GM19043 (cell line): ENCODE measurements around the gene TSPAN14.
A peak's percentile ranks its signal among the peaks of the same experiment; 100 is the strongest.
"Not testable (repeated sequence)": the region's sequence is repeated elsewhere in the genome, so short reads cannot be mapped to it uniquely, and the experiment has no call there.

ENCODE experiments used
- ATAC-seq: cut with Tn5 transposase; IDR thresholded peaks from one replicate; pipeline ENCODE4 v1.9.1; 2021; ENCODE audit warnings: low read depth; ENCODE audit not compliant: unreplicated experiment

TSPAN14 gene

DNA sequence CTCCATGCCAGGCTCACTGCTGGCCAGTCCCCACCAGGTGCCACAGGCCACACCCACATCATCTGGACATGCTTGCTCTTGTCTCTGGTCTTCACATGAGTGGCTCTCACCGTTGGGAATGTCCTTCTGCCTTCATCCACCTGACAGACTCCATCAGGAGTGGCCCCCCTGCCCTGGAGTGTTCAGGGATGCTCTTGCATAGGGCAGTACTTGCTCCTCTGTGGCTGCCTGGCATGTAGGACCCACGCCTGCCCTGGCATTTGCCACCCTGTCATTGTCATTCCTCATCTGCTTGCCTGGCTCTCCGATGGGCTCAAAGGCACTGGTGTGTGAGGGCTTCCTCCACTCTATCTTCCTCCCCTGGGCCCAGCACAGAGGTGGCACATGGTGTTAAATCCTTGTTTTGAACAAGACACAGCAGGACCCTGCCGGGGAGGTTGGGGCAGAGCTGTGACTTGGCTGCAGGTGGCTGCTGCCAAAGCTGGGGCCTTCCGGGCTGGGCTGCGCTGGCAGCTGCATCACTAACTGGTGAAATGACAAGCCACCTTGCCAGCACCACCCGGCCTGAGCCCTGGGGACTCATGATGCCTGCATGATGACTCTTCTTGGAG, 85.4 kb downstream of the TSPAN14 start:
- ATAC-seq = no peak

DNA sequence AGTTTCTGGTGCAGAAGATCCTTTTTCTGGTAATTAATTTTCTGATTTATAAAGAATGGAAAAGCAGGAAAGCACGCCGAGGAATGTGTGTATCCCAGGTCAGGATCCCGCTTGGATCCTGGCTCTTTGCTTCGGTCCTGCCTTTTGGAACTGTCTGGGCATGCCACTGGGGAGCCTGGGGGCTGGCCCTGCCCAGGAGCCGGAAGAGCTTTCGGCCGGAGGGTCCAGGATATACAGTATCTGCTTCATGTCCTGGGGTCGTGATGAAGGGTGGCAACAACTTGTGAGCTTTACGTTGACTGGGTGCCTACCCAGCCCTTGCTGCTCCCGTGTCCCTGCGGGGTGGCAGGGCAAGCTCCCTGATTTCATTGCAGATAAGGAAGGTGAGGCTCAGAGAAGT, 86.0 kb downstream of the TSPAN14 start:
- no peak for ATAC-seq

DNA sequence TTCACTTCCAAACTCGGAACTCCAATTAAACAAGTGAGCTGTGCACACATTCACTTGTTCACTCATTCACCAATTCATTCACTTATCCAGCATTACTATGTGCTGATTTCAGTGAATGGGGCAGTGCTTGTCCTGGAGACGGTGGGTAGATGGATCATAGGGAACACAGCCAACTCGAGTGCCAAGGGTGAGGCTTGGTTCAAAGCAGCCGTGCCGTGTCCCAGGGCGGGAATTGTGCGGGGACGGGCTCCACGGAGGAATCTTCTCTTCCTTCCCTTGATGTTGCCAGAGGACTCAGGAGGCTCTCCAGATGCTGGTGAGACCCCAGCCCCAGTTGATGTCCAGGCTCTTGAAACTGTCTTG, 86.5 kb downstream of the TSPAN14 start:
- no peak for ATAC-seq

DNA sequence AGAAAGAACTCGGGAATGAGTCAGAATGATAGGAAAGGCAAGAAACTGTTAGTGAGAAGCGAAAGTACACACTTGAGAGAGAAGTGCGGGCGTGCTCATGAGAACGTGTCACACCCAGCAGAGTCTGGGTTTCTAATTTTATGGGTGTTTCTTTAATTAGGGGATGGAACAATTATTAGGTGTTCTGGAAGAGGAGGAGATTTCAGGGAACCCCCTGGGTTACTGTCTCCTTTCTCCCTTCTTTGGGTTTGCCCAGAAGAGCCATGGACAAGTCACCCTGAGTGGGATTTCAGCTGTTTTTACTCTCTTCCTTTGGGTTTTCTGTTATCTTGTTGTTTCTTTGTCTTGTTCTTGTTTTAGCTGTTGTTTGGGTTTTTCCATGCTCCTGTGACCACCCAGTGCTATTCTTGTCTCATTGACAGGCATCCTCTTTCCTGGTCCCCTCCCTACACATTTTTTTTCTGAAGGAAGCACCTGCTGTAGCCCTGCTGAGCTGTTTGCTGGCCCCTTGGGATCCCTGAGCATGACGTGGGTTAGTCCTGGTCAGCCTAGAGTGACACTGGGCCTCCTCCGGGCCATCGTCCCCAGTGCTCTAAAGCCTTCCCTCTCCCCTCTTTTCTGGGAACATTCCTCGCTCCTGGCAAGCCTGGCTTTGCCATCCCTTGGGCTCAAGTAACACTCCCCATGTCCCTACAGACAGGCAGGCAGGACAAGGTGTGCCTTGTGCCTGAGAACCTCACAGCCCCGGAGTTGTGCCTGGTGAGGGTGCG, 87.1 kb downstream of the TSPAN14 start:
- peak; percentile 54 for ATAC-seq

DNA sequence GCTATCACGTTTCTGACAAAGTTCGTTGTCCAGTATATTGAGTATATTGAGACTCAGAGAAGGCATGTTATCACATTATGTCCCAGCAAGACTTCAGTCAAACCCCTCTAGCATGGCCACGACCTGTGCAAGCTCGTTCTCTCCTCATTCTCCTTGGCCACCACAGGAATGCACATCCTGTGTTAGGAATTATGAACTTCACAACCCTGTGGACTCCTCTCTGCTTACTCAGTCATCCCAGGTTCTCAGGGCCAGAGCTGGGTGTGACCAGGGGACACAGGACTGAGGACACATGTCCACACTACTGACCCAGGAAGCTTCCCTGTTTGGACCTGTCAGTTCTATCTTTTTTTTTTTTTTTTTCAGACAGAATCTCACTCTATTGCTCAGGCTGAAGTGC, 87.9 kb downstream of the TSPAN14 start:
- ATAC-seq = no peak

DNA sequence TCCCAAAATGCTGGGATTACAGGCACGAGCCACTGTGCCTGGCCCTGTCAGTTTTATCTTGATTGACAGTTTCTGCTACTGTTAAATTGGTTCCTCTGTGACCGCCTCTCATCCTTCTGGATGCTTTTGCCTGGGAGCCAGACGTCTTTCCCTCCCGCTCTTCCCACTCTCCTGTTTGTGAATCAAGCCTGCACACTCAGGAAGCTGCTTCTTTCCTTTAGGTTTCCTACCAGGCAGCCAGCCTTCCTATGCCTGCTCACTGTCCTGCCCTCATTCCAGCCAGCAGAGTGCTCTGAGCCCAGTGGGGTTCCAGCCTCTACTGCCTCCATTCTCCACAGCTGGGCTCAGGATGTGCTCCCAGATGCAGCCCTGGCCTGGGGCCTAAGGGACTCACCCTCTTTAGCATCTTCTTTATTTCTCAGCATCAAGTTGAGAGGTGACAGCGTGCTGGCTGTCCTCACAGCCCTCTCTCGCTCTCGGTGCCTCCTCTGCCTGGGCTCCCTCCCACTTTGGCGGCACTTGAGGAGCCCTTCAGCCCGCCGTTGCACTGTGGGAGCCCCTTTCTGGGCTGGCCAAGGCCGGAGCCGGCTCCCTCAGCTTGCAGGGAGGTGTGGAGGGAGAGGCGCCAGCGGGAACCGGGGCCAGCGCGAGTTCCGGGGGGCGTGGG, 88.7 kb downstream of the TSPAN14 start:
- no peak for ATAC-seq

DNA sequence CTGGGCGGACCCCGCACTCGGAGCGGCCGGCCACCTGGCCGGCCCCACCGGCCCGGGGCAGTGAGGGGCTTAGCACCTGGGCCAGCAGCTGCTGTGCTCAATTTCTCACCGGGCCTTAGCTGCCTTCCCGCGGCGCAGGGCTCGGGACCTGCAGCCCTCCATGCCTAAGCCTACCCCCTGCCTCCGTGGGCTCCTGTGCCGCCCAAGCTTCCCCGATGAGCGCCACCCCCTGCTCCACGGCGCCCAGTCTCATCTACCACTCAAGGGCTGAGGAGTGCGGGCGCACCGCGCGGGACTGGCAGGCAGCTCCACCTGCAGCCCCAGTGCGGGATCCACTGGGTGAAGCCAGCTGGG, 89.2 kb downstream of the TSPAN14 start:
- not testable (repeated sequence) for ATAC-seq

DNA sequence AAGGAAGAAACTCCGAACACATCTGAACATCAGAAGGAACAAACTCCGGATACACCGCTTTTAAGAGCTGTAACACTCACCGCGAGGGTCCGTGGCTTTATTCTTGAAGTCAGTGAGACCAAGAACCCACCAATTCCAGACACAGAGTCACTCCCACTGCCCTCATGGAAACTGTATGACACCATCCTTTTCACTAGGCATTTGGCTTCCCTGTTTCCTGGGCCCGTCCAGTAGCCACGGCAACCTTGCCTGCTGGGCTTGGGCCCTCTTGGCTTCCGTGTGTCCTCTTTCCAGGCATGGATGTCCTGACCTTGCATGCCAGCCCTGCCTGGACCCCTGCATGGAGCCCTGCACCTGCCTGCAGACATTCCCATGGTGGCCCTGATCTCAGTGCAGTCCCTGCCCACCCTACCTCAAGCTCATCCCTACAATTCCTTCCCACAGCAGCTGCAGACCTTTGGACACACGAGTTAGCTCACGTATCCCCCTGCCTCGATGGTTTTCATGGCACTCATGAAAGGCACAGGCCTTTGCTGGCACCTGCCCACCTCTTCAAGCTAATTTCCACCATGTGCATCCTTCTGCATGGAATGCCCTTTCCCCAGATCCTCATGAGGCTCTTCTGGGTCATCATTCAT, 90.3 kb downstream of the TSPAN14 start:
- no peak for ATAC-seq

DNA sequence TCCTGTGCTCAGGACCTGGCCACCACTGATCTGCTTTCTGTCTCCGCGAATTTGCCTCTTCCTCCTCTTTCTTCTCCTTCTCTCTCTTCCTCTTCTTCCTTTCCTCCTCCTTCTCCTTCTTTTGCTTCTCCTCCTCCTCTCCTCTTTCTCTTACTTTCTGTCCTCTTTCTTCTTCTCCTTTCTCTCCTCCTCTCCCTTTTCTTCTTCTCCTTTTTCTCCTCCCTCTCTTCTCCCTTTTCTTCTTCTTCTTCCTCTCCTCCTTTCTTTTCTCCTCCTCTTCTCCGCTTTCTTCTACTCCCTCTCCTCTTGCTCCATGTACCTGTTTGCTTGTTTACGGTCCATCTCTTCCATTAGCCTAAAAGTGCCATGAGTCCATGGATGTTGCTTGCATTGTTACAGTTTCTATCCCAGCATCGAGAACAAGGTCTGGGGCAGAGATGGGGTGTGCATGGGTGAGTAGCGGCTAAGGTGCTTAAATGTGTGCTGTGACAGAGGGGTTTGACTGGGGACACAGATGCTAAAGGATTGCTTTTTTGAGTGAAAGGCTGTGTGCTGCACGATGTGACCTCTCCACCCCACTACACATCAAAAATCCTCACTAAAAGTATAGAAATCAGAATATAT, 91.3 kb downstream of the TSPAN14 start:
- ATAC-seq = no peak

DNA sequence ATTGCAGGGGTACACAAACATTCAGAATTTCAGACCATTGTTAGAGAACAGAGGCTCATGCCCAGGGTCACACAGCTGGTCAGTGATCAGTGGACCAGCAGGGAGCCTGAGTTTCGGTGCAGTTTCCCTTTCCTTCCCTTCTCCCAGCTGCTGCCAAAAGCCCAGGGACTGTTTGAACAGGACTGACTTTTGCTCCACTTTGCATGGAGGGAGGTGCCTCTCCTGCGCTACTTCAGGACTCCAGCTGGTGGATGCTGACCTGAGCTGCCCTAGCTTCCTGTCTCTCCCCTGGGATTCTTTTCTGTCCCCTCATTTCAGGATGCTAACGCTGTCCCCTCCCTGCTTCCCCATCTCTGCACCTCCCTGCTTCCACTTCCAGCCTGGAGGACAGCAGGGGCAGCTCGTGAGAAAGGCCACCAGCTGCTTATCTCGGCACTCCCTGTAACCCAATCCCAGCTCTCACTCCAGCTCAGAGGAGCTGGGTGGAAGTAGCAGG, 98.1 kb downstream of the TSPAN14 start:
- ATAC-seq = no peak

DNA sequence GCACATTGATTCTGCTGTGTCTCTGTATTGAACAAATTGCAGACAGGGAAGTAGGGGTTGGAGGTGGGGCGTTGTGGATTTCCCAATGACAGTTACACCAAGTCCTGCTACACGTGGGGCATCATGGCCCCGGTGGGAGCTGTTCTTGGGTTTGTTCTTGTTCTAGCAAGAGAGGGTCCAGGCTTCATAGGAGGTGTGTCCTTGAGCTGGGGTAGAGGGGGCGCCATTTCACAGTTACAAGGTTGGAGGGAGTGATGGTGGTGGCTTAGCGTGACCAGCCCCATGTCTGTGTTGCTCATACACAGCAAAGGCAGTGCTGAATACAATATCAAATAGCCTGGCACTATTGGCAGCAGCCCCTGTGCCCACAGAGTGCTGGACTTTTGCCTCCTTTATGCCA, 99.3 kb downstream of the TSPAN14 start:
- no peak for ATAC-seq

DNA sequence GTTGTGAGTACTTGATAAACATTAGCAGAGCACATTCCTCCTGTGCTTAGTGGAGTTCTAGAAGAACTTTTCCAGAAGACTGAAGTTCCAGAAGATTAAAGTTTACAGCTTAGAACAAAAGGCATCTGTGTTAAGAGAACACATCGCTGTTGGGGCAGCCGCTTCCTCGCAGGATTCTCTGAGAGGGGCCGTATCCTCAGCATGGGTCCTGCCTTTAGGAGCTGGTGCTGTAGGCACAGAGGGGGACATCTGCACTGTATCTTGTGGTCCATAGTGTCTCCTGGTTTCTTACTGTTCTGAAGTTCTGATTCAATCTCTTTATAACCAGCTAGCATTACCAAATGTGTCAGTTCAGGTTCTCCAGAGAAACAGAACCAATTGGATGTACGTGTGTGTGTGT, 99.9 kb downstream of the TSPAN14 start:
- no peak for ATAC-seq

DNA sequence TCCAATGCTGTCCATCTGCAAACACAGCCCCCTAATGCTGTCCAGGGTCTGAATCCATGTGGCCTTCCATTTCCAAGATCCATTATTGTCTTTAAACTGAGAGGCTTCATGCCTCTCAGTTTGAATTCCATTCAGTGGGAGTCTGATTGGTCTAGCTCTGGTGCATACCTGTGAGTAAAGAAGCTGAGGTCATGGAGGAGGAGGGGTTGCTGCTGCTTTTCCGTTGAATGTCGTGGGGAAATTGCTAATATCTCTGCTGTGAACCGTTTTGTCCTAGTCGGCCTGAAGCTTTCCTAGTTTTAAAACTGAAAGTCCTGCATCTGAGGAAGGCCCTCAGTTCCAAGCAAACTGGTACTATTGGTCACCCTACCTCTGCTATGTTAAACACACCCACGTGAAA, 101.3 kb downstream of the TSPAN14 start:
- no peak for ATAC-seq

DNA sequence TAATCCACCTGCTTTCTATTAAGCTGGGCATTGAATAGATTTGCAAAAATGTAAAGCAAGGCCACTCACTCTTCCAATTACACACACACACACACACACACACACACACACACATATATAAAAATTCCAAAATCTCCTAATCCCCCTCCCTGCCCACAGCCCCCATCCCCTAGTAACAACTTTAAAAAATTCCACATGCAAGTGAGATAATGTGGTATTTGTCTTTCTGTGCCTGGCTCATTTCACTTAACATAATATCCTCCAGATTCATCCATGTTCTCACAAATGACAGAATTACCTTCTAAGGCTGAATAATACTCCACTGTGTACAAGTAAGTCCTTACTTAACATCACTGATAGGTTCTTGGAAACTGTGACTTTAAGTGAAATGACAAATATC, 107.8 kb downstream of the TSPAN14 start:
- no peak for ATAC-seq

DNA sequence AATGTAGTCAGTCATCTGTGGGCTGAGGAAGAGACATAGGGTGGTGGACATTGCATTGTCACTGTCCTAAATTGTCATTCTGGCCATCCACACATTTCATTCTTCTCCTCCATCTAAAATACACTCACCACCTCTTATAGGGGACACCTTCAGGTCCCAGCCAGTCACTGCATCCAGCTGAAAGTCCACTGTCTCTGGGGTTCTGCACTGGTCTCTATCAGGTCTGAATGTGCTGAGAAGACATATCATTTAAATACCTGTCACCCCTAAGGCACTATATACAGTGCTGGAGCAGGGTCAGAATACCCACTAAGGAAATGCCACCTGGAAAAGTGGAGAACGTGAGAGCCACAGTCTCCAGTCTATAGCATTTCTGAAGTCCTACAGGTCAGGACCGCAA, 113.2 kb downstream of the TSPAN14 start:
- no peak for ATAC-seq

DNA sequence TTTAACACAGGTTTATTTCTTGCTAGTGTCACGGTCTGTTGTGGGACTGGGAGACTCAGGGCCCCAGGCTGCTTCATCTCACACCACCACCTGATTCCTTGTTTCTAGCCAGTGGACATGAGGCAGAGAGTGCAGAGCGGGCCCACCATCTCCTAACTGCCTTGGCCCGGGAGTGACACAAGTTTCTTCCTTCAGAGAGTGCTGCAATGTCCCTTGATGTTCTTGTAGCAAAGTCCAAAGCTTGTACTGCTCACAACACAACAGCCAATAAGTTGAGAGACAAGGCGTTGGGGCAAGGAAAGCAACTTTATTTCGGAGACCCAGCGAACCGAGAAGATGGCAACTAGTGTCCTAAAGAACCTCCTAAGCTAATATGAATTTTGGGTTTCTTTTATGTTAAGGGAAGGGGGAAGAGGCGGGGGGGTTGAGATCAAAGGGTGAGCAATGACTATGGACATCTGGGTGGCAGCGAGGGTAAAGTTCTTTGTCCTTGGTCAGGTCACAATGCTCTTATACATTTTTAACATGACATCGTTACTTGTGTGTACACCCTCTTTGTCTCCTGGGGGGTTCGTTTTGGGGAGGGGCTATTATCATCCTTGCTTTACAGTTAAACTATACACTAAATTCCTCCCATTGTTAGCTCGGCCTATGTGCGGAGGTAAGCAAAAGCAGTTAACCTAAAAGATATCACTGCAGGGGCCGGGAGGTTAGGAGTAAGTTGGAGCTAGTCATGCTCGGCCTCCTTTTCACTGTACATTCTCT, 115.2 kb downstream of the TSPAN14 start:
- ATAC-seq = no peak

DNA sequence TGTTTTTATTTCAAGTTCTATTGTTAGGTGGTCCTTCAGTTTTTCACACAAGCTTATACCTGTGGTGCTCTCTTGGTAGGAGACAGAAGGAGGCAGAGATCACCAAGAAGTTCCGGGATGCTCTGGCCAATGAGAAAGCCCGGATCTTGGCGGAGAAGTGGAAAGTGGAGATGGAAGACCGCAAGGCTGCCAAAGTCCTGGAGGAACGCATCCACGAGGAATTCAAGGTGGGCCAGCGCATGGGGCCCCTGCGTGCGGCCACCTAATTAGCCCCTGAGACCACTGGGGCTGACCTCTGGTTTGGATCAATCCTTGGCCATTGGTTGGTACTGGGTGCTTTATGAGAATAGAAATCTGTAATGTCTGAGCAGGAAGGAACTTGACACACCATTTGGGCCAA, 117.2 kb downstream of the TSPAN14 start:
- no peak for ATAC-seq

DNA sequence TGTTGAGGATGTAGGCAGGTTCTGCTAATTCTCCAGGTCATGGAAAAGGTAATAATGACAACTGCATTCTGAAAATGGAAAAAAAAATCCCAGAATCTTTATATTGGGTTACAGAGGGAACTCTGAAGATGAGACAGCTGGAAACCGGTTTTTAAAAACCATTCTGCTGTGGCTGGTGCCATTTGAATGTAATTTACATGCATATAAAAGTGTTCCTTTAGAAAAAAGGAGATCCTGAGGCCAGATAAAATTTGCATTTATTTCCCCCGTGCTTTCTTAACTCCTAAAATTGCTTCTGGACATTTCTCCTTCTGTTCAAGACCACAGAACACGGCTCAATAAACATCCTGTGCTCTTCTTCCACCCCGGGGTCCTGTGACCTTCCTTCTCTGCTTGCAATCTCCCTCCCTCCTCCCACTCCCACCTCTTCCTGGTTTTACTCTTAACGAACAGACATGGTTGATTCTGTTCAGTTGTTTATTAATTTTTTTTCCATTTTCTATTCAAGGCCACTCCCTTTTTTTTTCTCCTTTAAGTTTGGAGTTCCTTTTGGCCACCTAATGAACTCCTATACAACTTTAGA, 125.2 kb downstream of the TSPAN14 start:
- no peak for ATAC-seq

DNA sequence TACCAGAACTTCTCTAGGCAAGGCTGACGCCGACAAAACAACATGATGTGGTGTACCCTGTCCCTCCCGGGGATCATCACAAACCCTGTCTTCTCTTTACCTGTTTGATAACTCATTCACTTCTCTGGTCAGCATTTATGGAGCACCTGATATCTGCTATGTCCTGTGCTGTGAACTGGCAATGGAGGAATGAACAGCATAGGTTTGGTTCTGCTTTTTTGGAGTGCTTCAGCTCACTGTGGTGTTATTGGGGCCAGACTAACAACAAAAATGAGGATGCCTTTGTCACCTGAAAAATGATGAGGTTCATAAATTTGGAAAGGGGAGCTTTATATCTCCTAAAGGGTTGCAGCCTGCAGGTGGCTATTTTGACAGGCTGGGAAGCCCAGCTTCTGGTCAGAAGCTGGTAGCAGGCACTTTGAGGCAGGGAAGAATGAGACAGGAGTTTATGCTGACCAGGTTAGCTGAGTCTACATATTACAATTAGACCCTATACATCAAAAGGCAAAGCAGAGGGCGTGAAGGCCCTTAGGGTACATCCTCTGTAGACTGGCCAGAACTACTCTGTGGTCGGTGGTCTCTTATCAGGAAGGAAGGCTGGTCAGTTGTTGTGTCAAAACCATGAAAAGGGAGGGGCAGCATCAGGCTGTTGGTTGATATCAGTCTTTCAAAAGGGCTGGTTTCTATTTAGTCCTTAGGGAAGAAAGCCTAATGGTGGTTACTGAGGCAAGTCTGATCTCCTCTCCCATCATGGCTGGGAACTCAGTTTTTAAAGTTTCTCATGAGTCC, 125.9 kb downstream of the TSPAN14 start:
- no peak for ATAC-seq
